GM18870 (cell line): ENCODE data around the gene CDCA3.
A peak's percentile ranks its signal among the peaks of the same experiment; 100 is the strongest.

Experiments
- ATAC-seq: cut with Tn5 transposase; IDR thresholded peaks from one replicate; pipeline ENCODE4 v1.9.1; 2021; ENCODE audit warnings: moderate library complexity; ENCODE audit not compliant: unreplicated experiment

CDCA3 gene

DNA sequence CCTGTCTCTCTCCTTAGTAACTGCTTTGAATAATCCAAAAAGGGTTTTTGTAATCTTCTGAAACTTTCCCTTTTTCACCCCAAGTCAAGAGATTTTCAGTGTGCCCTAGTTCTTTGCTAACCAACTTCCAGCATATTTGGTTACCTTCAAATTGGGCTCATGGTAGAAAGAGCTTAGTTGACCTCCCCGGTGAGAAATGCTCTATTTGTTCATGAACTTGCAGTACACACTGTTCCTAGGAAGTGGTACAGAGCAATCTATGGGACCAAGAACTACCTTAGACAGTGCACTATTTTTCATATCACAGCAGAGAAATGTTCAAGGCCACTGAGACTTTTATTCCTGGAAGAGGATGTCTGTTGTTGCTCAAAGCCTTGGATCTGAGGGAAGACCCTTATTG is 2.5 kb upstream of the CDCA3 start:
- no peak for ATAC-seq

DNA sequence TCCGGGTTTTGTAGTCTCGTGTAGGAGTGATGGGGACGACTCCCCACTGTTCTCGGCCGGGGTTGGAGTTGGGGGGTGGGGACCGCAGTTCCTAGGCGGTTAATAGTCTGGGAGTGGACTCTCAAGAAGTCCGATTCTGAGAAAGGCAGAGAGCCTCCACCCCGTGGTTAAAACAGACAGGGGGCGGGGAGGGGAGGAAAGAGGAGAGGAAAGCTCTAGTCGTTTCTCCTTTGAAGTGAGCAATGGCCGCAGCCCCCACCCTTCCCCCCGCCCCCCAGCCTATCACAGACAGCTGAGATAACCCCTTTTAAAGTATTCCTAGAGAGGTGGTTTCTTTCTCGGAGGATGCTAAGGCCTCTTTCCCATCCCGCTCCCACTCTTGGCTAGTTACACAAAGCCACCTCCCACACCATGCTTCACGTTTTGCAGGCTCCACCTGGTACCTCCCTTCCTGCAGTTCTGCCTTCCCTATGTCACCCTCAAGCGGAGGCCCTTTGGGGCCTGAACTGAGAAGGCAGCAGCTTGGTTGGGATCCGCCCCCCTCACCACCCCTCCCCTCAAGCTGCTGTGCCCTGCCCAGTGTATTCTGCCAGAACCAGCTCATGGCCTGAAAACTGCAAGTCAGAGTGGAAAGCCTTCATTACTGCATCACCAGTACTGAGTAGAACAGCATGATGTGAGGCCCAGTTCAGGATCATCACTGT is 1.7 kb upstream of the CDCA3 start:
- no peak for ATAC-seq

DNA sequence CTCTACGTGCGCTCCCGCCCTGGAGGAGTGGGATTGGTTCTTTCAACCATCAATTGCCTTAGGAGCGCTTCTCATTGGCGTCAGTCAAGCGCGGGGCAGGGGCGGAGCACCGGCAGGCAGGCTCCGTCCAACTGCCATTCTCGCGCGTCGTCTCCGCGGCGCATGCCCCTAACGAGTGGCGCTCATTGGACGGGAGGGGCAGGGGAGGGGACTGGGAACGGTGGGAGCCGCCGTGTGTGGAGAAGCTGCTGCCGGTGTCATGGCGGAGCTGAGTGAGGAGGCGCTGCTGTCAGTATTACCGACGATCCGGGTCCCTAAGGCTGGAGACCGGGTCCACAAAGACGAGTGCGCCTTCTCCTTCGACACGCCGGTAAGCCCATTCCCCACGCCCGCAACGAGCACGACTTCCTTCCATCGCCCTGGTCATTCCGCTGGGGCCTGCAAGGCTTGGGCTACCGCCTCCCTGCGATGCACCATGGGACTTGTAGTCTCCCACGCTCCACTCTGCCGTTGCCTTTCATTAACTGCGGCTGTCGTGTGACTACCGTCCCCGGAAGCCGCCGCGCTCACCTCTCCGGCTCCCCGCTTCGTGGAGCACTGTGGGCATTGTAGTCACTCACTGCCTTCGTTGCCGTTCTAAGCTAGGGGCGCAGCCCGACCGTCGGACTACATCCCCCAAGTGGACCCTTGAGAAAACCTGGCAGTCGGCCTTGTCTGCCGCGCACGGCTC is 1.0 kb upstream of the CDCA3 start, which contains the start of gene USP5:
USP5 (plus strand) TSS at position 230 of the 730 bp plus-strand sequence; CDS start at position 260, 30 bp downstream.
- peak; percentile 68 for ATAC-seq

DNA sequence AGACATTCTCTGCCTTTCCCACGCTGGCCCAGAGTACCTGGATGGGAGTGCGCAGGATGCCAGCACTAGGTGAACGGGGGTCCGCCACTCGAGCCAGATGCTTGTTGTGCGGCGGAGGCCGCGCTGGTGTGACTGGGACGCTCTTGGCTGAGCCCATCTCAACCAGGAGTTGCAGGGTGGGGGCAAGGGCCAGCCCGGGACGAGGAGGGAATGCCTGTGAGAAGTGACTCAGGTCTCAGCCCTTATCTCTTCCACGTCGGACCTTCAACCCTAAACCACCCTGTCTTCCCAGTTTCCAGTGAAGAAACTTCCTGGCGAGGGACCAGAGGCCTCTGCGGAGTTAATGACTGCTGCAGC is 312 bp downstream of the CDCA3 start:
- no peak for ATAC-seq

DNA sequence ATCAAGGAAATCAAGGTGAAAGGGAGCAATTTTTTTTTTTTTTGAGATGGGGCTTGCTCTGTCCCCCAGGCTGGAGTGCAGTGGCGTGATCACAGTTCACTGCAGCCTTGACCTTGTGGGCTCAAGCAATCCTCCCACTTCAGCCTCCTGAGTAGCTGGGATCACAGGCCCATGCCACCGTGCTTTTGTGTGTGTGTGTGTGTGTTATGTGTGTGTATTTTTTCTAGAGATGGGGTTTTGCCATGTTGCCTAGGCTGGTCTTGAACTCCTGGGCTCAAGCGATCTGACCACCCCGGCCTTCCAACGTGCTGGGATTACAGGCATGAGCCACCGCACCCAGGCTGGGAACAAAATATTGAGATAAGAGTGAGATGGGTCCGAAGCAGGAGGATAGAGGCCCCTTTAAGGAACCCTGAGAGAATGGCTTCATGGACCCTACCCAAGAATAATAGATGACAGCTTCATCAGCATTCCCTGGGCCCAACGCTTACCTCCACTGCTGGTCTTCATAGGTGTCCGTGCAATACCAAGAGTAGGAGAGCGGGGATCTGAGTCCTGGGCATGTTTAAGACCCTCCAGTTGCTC is 1.0 kb downstream of the CDCA3 start:
- ATAC-seq = no peak

DNA sequence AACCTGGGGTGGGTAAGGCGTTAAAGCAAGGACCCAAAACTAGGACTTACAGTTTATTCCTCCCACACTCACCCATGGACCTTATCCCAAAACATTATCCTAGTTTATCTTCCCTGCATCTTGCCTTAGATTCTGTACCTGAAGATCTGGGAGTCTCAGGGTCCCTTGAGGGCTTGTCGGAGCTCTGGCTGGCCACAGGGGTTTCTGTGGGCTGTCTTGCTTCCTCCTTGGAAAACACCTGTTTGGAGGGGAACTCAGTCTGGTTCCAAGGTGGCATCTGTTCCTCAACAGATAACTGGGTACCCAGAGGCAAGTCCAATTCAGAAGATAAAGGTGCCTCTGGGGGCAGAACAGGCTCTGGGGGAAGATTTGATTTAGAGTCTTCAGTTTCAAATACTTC is 1.7 kb downstream of the CDCA3 start:
- ATAC-seq = no peak

DNA sequence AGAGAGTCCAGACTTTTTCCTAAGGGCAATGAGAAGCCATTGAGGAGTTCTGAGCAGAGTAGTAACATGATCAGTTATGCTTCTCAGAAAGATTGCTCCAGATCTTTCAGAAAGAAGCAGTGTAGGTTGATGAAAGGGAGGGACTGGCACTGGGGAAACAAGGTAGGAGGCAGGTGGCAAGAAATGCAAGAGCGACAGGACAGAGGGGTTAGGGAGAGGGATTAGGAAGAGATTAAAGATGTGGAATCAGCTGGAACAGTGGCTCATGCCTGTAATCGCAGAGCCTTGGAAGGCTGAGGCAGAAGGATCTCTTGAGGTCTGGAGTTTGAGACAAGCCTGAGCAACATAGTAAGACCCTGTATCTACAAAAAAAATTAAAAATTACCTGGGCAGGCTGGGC is 3.4 kb downstream of the CDCA3 start:
- no peak for ATAC-seq

DNA sequence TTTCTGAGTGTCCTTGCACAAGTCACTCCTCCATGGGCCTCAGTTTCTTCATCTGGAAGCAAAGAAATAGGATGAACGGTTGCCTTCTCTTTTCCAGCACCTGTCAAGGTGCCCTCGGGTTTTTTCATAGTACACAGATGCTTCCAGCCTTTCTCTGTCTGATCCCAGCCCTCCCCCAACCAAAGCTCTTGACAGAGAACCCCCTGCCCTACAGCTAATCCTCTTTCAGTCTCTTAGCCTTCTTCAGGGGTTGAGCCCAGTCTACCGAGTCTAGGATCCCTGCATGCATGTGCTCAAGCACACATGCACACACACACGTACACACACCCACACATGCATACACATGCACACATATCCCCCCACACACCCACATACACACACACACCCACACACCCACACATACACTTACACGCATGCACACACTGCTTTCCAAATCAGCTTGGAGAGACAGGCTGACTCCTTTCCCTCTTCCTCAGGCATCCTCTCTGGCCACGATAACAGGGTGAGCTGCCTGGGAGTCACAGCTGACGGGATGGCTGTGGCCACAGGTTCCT is 4.7 kb downstream of the CDCA3 start:
- ATAC-seq = no peak

DNA sequence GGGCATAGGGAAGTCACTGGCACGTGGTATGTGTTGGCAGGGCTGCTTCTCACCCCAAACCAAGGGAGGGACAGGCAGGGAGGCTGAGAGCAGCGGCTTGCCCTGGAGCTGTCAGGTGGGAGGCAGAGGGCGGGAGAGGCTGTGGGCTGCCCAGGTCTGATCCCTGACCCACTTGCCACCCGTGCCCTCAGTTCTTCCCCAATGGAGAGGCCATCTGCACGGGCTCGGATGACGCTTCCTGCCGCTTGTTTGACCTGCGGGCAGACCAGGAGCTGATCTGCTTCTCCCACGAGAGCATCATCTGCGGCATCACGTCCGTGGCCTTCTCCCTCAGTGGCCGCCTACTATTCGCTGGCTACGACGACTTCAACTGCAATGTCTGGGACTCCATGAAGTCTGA is 5.7 kb downstream of the CDCA3 start:
- ATAC-seq = no peak

DNA sequence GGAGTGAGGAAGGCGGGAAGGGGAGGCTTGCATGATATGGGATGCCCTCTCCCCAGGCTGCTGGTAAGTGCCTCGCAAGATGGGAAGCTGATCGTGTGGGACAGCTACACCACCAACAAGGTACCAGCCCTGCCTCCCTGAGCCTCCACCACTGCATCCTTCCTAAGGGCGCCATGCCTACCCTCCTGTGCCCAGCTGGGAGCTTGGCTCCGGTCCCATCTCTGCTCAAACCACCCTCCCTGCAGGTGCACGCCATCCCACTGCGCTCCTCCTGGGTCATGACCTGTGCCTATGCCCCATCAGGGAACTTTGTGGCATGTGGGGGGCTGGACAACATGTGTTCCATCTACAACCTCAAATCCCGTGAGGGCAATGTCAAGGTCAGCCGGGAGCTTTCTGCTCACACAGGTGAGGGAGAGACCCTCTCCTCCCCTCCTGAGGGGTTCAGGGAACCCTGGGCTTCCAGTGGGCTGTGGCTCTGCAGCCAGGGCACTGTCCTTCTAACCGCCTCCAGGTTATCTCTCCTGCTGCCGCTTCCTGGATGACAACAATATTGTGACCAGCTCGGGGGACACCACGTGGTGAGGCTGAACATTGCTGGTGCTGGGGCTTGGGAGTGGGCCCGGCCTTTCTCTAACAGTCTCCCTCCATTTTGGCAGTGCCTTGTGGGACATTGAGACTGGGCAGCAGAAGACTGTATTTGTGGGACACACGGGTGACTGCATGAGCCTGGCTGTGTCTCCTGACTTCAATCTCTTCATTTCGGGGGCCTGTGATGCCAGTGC is 7.8 kb downstream of the CDCA3 start:
- no peak for ATAC-seq

DNA sequence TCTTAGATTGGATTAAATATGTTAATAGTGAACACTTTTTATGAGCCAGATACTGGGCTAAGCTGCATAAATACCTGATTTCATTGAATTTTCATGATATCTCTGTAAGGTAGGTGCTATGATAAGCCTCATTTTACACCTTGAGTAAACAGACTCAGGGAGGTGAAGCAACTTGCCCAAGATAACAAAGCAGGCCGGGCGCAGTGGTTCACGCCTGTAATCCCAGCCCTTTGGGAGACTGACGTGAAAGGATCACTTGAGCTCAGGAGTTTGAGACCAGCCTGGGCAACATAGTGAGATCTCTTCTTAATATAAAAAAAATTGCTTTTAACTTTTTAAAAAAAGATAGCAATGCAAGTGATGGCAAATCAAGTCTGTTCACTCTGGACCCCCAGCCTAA is 9.0 kb downstream of the CDCA3 start:
- no peak for ATAC-seq

DNA sequence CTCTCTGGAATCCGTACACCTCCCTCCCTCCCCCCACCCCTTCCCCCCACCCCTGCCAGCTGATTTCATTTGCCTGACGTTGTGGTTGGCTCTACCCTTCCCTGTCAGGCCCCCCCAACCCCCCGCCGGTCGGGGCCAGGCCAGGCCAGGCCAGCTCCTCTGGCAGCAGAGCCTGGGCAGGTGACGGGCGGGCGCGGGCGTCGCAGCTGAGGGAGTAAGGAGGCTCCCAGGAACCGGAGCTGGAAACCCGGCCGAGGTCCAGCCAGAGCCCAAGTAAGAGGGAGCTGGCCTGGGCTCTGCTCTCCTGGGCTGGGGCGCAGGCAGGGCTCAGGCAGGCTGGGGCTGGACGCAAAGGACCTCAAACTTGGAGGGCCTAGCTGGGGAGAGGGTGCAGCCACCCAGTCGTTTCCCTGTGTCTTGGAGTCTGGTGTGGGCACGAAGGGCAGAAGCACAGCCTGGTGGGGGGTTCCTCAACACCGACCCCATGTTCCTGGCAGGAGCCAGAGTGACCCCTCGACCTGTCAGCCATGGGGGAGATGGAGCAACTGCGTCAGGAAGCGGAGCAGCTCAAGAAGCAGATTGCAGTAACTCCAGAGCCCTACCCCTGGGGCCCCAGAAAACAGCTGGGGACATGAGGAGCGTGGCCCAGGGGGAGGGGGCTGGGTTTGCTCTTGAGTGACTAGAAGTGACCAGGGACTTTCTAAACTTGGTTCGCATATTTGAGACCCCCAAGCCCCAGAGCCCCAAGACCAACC is 10.1 kb downstream of the CDCA3 start, which contains the start of gene GNB3:
GNB3 (plus strand) TSS at position 165 of the 755 bp plus-strand sequence; CDS start at position 528, 363 bp downstream.
- no peak for ATAC-seq

DNA sequence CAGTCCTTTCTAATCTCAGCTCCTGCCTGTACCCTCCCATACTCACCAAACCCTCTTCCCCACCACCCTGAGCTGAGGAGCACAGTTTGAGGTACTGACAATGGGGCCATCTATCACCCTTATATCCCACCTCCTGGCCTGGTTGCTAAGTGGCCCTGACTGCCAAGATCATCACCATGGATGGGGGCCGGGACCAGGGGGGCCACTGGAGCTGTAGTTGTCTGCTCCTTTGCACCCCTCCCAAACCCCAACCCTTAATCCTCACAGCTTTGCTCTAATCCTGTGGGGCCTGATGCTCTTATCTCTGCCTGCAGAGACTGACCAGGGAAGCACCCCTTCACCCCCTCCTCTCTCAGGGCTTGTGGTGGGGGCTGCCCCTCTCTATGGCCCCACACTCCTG is 10.8 kb downstream of the CDCA3 start:
- no peak for ATAC-seq

DNA sequence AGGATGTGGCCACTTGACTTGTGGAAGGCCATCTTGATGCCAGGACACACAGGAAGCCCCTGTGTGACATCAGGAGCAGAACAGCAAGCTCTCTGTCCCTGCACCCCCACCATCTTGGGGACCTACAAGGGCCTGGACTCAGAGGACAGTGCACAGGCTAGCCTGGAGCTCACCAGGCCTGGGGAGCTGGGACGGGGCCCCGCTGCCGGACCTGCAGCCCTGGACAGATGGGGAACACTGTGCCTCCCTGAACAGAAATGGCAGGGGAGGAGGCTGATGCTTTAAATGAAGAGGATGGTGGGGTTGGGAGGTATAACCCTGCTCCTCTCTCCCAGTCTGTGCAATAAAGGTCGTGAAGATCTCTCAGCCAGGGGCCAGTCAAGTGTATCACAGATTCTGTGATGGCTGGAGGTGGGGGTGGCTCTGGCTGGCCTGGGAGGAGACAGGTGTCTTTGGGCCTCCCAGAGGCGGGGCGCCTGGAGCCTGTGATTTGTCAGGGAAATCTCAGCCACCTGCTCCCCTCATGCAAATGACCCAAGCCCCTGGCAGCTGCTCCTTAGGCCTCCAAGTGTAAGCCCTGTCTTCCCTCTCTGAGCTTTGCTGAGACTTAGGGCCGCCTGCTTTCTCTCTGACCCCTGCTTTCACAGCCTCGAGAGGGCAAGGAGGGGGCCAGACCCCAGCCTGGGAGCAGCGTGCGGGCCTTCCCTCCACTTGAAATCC is 11.4 kb downstream of the CDCA3 start:
- no peak for ATAC-seq

DNA sequence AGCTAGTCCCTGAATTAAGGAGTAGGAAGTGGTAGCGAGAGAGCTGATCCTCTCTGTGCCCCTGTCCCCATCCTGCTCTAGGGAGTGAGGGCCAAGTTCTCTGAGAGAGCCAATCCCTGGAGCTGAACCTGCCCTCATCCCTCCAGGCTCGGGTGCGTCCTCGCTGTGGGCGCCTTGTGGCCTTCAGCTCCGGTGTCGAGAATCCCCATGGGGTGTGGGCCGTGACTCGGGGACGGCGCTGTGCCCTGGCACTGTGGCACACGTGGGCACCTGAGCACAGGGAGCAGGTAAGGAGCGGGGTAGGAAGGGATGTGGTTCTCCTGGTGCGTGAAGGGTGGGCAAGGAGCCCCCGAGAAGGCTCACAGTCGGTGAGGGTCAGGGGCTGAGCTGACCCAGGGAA is 12.2 kb downstream of the CDCA3 start:
- ATAC-seq = no peak

DNA sequence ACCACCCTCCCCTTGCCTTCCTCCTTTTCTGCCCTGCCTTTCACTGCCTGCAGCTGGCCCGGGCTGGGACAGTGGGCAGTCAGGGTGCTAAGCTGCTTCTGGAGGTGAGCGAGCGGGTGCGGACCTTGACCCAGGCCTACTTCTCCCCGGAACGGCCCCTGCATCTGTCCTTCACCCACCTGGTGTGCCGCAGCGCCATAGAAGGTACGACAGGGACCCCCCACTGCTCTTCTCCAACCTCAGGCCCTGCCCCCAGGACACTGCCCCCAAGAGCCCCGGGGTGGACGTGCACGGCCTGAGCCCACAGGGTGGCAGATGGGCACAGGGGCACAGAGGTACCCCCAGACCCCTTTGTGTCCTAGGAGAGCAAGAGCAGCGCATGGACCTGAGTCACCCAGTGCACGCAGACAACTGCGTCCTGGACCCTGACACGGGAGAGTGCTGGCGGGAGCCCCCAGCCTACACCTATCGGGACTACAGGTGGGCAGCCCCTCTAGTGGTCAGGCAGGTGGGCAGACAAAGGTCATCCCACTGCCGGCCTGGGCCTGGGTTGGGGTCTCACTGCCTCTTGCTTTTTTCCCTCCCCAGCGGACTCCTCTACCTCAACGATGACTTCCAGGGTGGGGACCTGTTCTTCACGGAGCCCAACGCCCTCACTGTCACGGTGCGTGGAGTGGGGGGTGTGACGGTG is 13.6 kb downstream of the CDCA3 start:
- no peak for ATAC-seq

DNA sequence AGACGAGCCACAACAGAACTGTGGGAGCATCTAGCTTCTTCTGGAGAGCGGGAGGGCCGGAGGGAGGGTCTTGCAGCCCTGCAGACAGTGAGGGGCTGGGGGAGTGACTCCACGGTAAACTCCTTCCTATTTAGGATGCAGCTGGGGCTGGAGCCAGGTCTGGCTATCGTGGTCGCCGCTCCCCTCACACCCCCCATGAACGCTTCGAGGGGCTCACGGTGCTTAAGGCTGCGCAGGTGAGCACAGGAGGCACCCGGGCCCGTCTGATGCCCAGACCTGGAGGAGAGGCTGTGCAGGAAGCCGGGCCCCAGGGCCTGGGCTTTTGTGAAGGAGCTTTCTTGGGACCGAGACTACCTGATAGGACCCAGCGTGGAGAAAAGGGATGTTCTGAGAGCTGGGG is 14.2 kb downstream of the CDCA3 start:
- ATAC-seq = no peak

DNA sequence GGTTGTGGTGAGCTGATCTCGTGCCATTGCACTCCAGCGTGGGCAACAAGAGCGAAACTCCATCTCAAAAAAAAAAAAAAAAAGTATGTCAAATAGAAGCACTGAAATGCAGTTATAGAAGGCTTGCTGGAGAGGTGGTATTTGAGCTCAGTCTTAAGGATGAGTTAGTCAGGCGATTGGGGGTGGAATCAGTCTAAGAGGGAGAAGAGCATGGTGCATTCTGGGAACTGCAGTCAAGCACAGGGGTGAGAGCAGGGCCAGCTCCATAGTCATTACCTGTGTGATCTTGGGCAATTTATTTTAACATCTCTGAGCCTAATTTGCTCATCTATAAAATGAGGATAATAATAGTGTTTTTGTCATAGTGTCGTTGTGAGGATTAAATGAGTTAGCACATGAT is 16.2 kb downstream of the CDCA3 start:
- no peak for ATAC-seq

DNA sequence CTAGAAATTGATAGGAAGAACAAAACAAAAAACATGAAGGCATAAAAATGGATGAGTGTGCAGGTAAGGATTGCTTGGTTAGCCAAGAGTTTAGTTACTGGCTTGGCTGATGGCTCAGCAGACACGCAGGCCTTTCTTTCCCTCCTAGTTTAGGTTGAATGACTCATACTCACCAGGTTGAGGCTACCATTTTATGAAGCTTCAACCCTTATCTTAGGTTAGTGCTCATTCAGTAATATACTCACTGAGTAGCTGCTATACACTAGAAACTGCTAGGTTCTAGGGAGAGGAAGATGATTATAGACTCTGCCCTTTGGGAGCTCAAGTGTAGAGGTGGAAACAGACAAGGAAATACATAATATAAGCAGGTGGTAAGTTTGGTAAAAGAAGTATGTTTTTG is 16.8 kb downstream of the CDCA3 start:
- no peak for ATAC-seq
